SK-N-MC (cell line): ENCODE measurements around the gene ZNF618.

Experiments used
- DNase-seq: peaks from one replicate; pipeline ENCODE4 v3.0.0-alpha.2; 2011; ENCODE audit warnings: low read depth, low spot score
- H3K27ac ChIP-seq: fragments of 200-600 bp; sonication (generic); 2 replicates; pipeline ENCODE4 v1.5.1; 2016; ENCODE audit warnings: mixed run types
- H3K36me3 ChIP-seq: fragments of 200-600 bp; sonication (generic); 2 replicates; pipeline ENCODE4 v1.6.1; 2017; ENCODE audit warnings: antibody characterized with exemption, low read length, mixed read lengths; ENCODE audit not compliant: insufficient read depth
- H3K4me3 ChIP-seq: fragments of 200-600 bp; sonication (generic); 2 replicates; pipeline ENCODE4 v1.5.1; 2016
- H3K9ac ChIP-seq: fragments of 200-600 bp; sonication (generic); 2 replicates; pipeline ENCODE4 v1.8.0; 2017; ENCODE audit warnings: mixed run types, mixed read lengths; ENCODE audit not compliant: insufficient read length
- H3K9me3 ChIP-seq: fragments of 200-600 bp; sonication (generic); 2 replicates; pipeline ENCODE4 v1.6.1; 2017; ENCODE audit warnings: low read depth, mild to moderate bottlenecking, antibody characterized with exemption, low read length, moderate library complexity, mixed read lengths
- EZH2 ChIP-seq: fragments of 200-600 bp; sonication (generic); IDR thresholded peaks from one replicate; pipeline ENCODE4 v1.6.1; 2017; ENCODE audit warnings: antibody characterized with exemption
- FOXP2 ChIP-seq: optimal IDR thresholded peaks from 2 replicates; pipeline ENCODE3; 2011; ENCODE audit warnings: mild to moderate bottlenecking, moderate library complexity; ENCODE audit not compliant: insufficient read depth; ENCODE audit errors: extremely low read length, control extremely low read depth
- POLR2AphosphoS5 ChIP-seq: IDR thresholded peaks from 2 replicates; pipeline ENCODE4 v1.6.1; 2012; ENCODE audit warnings: mild to moderate bottlenecking, low read depth, low read length, borderline replicate concordance

ZNF618 gene

DNA sequence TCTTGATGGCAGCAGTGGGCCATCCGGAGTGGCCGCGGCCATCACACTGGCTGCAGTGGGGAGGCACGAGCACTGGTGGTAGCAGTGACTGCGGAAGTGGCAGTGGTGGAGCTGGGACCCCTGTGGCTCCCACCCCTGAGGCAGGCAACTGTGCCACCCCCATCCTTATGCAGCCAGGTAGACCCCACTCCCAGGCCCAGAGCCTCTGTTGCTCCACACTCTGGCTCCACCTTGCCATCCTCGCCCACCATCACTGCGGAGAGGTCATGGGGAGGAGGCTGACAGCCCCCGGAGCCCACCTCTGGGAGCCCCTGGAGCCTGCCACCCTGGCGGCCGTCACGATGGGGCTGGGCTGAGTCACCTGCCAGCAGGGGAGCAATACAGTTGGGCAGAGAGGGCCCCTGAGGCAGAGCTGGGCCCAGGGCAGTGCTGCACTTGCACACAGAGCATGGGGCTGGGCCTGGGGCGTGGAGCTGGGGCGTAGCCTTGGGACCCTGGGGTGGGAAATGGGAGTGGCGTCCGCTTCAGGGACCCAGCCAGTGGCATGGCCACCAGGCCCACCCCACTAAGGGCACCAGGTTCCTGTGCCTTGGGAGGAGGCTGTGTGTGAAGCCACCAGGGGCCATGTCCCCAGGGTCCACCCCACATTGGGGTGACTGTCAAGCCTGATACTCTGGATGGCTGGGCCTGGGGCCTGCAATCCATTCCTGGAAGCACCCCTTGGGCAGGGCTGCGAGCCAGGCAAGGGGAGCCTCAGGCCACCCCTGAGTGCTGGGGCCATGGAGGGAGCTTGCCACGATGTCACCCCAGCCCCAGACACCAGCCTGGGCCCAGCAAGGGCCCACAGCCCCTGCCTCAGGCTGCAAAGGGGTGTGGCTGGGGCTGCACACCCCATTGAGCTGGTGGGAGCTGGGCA, 194.3 kb downstream of the ZNF618 start:
- no peak for TF ChIP-seq EZH2
- TF ChIP-seq POLR2AphosphoS5: no peak
- no peak for TF ChIP-seq FOXP2
- Histone ChIP-seq H3K9ac (no peak overlapping the region), H3K9me3 (no peaks in the 10 kb centered on the region), H3K36me3 (no peaks in the 10 kb centered on the region), H3K4me3 (no peak overlapping the region), H3K27ac (no peak overlapping the region)
- no peak for DNase-seq

DNA sequence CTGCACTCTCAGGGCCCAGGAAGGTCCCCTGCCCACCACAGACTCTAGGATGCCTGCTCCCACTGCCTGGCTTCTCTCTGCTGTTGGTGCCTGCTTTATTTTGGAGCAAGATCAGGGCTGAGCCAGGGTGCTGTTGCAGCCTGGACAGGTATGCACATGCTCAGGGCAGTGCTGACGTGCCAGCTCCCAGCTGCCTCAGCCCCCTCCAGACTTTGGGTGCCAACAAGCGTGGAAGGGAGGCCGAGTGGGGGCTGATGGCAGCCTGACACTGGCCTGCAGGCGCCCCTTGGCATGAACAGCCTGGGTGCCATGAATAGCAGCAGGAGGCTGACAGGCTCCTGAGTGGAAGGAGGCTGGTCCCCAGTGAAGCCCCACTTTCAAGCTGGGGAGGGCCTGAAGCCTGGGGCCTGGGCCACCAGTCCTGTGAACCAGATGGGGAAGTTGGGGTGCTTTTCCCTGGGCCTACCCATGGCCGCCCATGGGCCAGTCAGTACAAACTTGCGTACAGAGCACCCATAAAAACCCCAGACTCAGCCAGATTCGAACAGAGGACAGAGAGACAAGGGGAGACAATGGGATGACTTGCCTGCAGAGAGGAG, 195.2 kb downstream of the ZNF618 start:
- H3K9me3 ChIP-seq: no peaks in the 10 kb centered on the region
- DNase-seq: no peak
- TF ChIP-seq POLR2AphosphoS5 (no peak), EZH2 (no peak), FOXP2 (no peak)
- no peaks in the 10 kb centered on the region for H3K36me3 ChIP-seq
- H3K9ac ChIP-seq: no peak overlapping the region
- H3K4me3 ChIP-seq: no peak overlapping the region
- no peak overlapping the region for H3K27ac ChIP-seq

- Histone ChIP-seq H3K36me3 (no peaks in the 10 kb centered on the region), H3K4me3 (no peak overlapping the region), H3K9ac (no peak overlapping the region), H3K27ac (no peak overlapping the region), H3K9me3 (no peaks in the 10 kb centered on the region)
- DNase-seq: no peak
- no peak for TF ChIP-seq POLR2AphosphoS5
- TF ChIP-seq EZH2: no peak
- TF ChIP-seq FOXP2: no peak
These were observed 196.4 kb downstream of the ZNF618 start for GRCh38 chr9:114072184-114073140.

DNA sequence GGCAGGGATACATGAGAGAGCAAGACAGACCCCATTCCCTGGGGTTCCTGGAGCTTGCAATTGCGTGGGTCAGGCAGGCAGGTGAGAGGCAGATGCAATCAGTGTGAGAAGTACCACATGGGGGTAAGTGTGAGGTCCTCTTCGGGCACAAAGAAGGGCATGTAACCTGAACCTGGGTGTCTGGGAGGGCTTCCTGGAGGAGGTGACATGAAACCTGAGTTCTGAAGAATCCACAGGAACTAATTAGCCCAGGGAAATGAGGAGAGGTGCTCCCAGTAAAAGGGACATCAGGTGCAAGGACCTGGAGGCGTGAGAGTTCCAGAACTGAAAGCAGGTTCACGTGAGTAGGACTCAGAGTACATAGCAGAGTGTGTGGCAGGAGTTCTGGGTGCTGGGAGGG, 199.5 kb downstream of the ZNF618 start:
- Histone ChIP-seq H3K9me3 (no peaks in the 10 kb centered on the region), H3K4me3 (no peak overlapping the region), H3K9ac (no peak overlapping the region), H3K36me3 (no peaks in the 10 kb centered on the region), H3K27ac (no peak overlapping the region)
- no peak for DNase-seq
- TF ChIP-seq FOXP2 (no peak), EZH2 (no peak), POLR2AphosphoS5 (no peak)

GRCh38 chr9:114076237-114077161, 200.4 kb downstream of the ZNF618 start:
- TF ChIP-seq POLR2AphosphoS5: no peak
- TF ChIP-seq FOXP2: no peak
- Histone ChIP-seq H3K9ac (no peak overlapping the region), H3K27ac (no peak overlapping the region), H3K4me3 (no peak overlapping the region), H3K36me3 (no peaks in the 10 kb centered on the region), H3K9me3 (no peaks in the 10 kb centered on the region)
- no peak for DNase-seq

- no peak for DNase-seq
- Histone ChIP-seq H3K36me3 (no peaks in the 10 kb centered on the region), H3K9ac (no peak overlapping the region), H3K27ac (no peak overlapping the region), H3K4me3 (no peak overlapping the region), H3K9me3 (no peaks in the 10 kb centered on the region)
- TF ChIP-seq EZH2 (no peak), FOXP2 (no peak), POLR2AphosphoS5 (no peak)
These were observed 201.2 kb downstream of the ZNF618 start for GRCh38 chr9:114077162-114077837.
